ENCODE results near the gene HOXC12. TPM values are rescaled to one million over a fixed set of nuclear protein-coding genes. Genes with fewer than 3 reads are reported as not detected.

The HOXC12 gene
- total and polyA plus RNA-seq, 12 donors: not detected

DNA sequence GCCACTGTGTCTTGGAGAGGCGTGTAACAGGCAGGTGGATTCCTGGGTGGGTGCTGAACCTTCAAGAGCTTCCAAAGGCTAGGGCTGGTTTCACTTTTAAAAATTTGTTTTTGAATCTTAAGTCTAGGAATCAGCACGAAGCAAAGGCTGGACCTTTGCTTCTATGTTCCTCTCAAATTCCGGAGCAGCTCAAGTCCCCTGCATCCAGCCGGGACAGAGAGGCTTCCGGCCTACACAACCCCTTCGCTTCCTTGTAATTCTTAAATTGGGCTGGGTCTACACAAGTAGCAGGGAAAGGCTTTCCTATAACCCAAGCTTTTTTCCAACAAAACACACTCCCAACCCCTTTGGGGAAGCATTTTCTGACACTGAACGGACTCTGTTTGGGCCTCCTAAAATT lies 8.3 kb downstream of the HOXC12 start:
- 31 to 53% (median 37%) methylated on average over 7 of the region's 7 CpGs for WGBS, 4 donors

DNA sequence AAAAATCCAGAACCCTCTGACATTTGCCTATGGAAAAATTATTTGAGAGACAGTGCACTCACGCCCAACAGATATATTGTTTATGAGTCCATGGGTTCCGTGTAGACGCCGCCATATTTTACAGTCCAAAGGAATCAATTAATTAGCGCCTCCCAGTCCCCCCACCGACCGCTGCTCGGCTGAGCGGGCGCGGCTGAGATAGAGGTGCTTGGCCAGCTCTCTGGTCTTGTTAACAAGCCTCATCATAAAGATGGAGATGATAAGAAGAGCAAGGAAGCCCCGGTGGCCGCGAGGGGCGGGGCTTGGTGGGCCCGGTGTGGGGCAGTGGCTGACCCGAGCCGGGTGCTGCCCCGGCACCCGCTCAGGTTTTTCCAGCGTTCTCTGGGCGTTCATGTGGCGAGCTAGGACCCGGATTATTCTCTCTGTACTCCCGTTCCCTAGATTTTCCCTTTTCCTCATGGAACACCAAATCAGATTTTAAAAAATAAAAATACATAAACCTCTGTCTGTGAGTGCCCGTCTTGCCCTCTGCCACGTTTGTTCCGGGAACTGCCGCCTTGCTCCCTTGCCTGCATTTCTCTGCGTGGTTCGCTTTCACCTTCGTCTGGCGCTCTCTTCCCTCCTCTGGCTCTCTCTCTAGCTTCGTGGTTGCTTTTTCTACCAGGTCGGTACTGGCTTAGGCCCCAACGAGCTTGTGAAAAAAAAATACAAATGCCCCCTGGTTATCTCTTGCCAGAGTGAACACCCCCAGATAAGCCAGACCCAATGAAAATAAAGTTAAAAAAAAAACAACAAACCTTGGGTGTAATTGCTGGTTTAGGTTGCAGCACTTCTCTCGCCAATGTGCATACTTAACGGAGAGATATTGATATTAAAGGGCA lies 9.0 kb downstream of the HOXC12 start:
- Histone ChIP-seq H3K27me3 (peaks cover 100% of the 10 kb centered on the region), H3K4me3 (no peak overlapping the region), H3K4me1 (replicated peaks in 1 of 2) (peaks cover 0 to 3% of the 10 kb centered on the region in 2 donors), H3K36me3 (replicated peaks in 1 of 2) (no peaks in the 10 kb centered on the region), H3K27ac (no peak overlapping the region), H3K9me3 (replicated peaks in 1 of 3) (no peaks in the 10 kb centered on the region)
- TF ChIP-seq, protein P1, sequence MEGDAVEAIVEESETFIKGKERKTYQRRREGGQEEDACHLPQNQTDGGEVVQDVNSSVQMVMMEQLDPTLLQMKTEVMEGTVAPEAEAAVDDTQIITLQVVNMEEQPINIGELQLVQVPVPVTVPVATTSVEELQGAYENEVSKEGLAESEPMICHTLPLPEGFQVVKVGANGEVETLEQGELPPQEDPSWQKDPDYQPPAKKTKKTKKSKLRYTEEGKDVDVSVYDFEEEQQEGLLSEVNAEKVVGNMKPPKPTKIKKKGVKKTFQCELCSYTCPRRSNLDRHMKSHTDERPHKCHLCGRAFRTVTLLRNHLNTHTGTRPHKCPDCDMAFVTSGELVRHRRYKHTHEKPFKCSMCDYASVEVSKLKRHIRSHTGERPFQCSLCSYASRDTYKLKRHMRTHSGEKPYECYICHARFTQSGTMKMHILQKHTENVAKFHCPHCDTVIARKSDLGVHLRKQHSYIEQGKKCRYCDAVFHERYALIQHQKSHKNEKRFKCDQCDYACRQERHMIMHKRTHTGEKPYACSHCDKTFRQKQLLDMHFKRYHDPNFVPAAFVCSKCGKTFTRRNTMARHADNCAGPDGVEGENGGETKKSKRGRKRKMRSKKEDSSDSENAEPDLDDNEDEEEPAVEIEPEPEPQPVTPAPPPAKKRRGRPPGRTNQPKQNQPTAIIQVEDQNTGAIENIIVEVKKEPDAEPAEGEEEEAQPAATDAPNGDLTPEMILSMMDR (IDR thresholded peaks at IDR 0.05): no peak
- TF ChIP-seq POLR2A (IDR thresholded peaks at IDR 0.05): no peak
- DNase-seq: no peak
- WGBS, 4 donors: 11 to 20% (median 15%) methylated on average over 37 to 38 of the region's 38 CpGs
- intact Hi-C loops (cut with DNase I): loop anchor here in 1 of 2 donors (10.0 kb wide), 1 partner anchor 259 kb away; no protein-coding TSS in a partner anchor

More for the DNA sequence above, 8.3 kb downstream of the HOXC12 start:
- Histone ChIP-seq H3K4me1 (replicated peaks in 1 of 2) (peaks cover 0 to 3% of the 10 kb centered on the region in 2 donors), H3K9me3 (replicated peaks in 1 of 3) (no peaks in the 10 kb centered on the region), H3K4me3 (no peak overlapping the region), H3K27ac (no peak overlapping the region), H3K36me3 (replicated peaks in 1 of 2) (no peaks in the 10 kb centered on the region), H3K27me3 (peaks cover 100% of the 10 kb centered on the region)
- TF ChIP-seq POLR2A (IDR thresholded peaks at IDR 0.05): no peak
- TF ChIP-seq, protein P1 (IDR thresholded peaks at IDR 0.05): no peak
- intact Hi-C loops (cut with DNase I): loop anchor here in 1 of 2 donors (10.0 kb wide), 1 partner anchor 258 kb away; no protein-coding TSS in a partner anchor
- DNase-seq: no peak

DNA sequence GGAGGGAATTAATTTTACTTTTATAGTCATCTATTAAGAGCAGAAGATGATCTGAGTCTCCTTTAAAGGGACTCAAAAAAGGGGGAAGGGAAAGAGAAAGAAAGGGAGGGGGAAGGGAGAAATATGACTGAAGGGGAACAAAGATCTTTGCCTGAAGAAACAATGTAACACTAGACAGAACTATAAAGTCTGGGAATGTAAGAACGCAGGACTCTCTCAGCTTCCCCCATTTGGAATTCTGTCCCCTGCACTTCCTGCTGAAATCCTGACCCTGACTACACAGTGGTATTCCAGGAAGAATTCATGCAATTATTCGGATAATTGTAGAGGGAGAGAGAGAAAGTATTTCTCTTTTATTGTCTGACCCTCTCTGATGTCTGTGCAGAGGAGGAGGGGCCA lies 9.6 kb downstream of the HOXC12 start:
- TF ChIP-seq, protein P1 (IDR thresholded peaks at IDR 0.05): no peak
- TF ChIP-seq POLR2A (IDR thresholded peaks at IDR 0.05): no peak
- no peak for DNase-seq
- Histone ChIP-seq H3K27me3 (peaks cover 99% of the 10 kb centered on the region), H3K36me3 (replicated peaks in 1 of 2) (no peaks in the 10 kb centered on the region), H3K27ac (no peak overlapping the region), H3K4me1 (replicated peaks in 1 of 2) (peaks cover 0 to 3% of the 10 kb centered on the region in 2 donors), H3K4me3 (no peak overlapping the region), H3K9me3 (replicated peaks in 1 of 3) (no peaks in the 10 kb centered on the region)
- intact Hi-C loops (cut with DNase I): loop anchor here in 1 of 2 donors (10.0 kb wide), 1 partner anchor 260 kb away; no protein-coding TSS in a partner anchor
- 12 to 22% (median 19%) methylated on average over 2 of the region's 2 CpGs for WGBS, 4 donors

DNA sequence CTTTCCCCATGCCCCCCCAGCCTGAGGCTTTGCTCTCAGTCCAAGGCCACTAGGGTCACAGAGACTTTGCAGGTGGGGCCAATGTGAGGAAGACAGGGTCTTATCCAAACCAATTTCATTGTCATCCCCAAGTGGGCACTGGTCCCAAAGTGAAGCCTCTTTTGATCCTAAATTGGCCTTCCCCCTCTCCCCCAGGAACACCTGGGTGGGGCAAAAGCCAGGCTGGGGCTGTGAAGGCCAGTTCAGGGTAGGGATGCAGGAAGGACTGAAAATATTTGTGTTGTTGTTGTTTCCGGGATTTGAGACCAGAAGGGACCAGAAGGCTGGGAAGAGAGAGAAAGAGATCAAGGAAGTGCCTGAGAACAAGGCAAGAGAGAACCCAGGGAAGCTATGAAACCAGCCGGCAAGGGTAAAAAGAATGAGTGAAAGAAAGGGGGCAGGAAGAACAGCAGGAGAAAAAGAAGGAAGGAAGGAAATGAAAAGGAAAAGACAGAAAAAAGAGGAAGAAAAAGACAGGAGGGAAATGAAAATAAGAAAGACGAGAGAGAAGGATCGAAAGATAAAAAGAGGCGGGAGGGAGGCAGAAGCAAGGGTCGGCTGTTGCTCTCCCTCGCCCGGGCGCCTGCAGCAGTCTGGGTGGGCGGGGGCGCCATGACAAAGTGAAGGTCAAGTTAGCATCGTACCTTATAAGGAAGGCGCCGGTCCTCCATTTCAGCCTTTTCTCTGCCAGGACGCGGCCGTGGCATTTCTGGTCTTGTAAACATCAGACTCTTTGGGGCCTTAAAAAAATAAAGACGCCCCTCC lies 10.8 kb downstream of the HOXC12 start:
- no peak for TF ChIP-seq POLR2A (IDR thresholded peaks at IDR 0.05)
- TF ChIP-seq, protein P1 (IDR thresholded peaks at IDR 0.05): no peak
- no peak overlapping the region for H3K27ac ChIP-seq
- no peak for DNase-seq
- H3K9me3 ChIP-seq (replicated peaks in 1 of 3): no peaks in the 10 kb centered on the region
- H3K36me3 ChIP-seq (replicated peaks in 1 of 2): no peaks in the 10 kb centered on the region
- peaks cover 99% of the 10 kb centered on the region for H3K27me3 ChIP-seq
- H3K4me3 ChIP-seq: no peak overlapping the region
- peaks cover 0 to 3% of the 10 kb centered on the region in 2 donors for H3K4me1 ChIP-seq (replicated peaks in 1 of 2)
- intact Hi-C loops (cut with DNase I): loop anchor here in 1 of 2 donors (10.0 kb wide), 1 partner anchor 261 kb away; no protein-coding TSS in a partner anchor
- 4 to 5% (median 4%) methylated on average over 18 of the region's 18 CpGs for WGBS, 4 donors

All from adrenal gland (tissue), 12 donors.